Heart left ventricle (tissue), 16 donors: Measurements from ENCODE around the gene U2AF1L4. TPM values are rescaled to one million over a fixed set of nuclear protein-coding genes. Genes with fewer than 3 reads are reported as not detected.

Experiments used
- ATAC-seq, 4 donors: fragments of 200-7000 bp; cut with Tn5 transposase; one replicate each; pipeline ENCODE4 v1.9.1; 2020 to 2022; ENCODE audit warnings: moderate library complexity in 4 of 4, mild to moderate bottlenecking in 3 of 4, moderate number of reproducible peaks in 1 of 4
- DNase-seq, 5 donors: peaks; one replicate each; pipeline ENCODE4 v3.0.0-alpha.2; 2020
- H3K27ac ChIP-seq, 12 donors: fragments of 200-600 bp; sonication (generic) in 4 of 12; one replicate each; pipeline versions ENCODE4 v1.5.0 to v1.8.0; 2016 to 2022; ENCODE audit warnings: mild to moderate bottlenecking in 2 of 12
- H3K27me3 ChIP-seq, 9 donors: fragments of 200-600 bp; sonication (generic) in 2 of 9; one replicate each; pipeline versions ENCODE4 v1.5.1 to v1.8.0; 2016 to 2022; ENCODE audit warnings: mild to moderate bottlenecking in 3 of 9
- H3K36me3 ChIP-seq, 9 donors: fragments of 200-600 bp; sonication (generic) in 2 of 9; one replicate each; pipeline versions ENCODE4 v1.5.0 to v1.8.0; 2018 to 2022; ENCODE audit warnings: mild to moderate bottlenecking in 2 of 9
- H3K4me1 ChIP-seq, 12 donors: fragments of 200-600 bp; sonication (generic) in 4 of 12; one replicate each; pipeline versions ENCODE4 v1.5.0 to v1.8.0; 2016 to 2022; ENCODE audit warnings: mild to moderate bottlenecking in 3 of 12
- H3K4me3 ChIP-seq, 12 donors: fragments of 200-600 bp; sonication (generic) in 4 of 12; one replicate each; pipeline versions ENCODE4 v1.5.0 to v1.8.0; 2017 to 2022; ENCODE audit warnings: mild to moderate bottlenecking in 9 of 12, moderate library complexity in 4 of 12
- H3K9me3 ChIP-seq, 12 donors: fragments of 200-600 bp; sonication (generic) in 4 of 12; one replicate each; pipeline versions ENCODE4 v1.5.0 to v1.8.0; 2016 to 2022; ENCODE audit warnings: mild to moderate bottlenecking in 1 of 12
- CTCF ChIP-seq, 12 donors: fragments of 200-600 bp; sonication (generic) in 4 of 12; IDR thresholded peaks; one replicate each; pipeline versions ENCODE4 v1.5.0 to v1.8.0; 2018 to 2022; ENCODE audit warnings: antibody characterized with exemption in 12 of 12, mild to moderate bottlenecking in 5 of 12
- POLR2A ChIP-seq, 2 donors: fragments of 450-650 bp; IDR thresholded peaks; one replicate each; pipeline ENCODE4 v1.6.1; 2017; ENCODE audit warnings: antibody characterized with exemption in 2 of 2, mild to moderate bottlenecking in 2 of 2, moderate library complexity in 2 of 2
- WGBS, 4 donors: extraction: QIAGEN DNeasy Blood & Tissue Kit in 2 of 4; methylation state at CpG; one replicate each; pipeline versions ENCODE4 v1.1.5 to v1.1.7; 2013 to 2018; 5-methylcytosine and 5-hydroxymethylcytosine counted together
- intact Hi-C, 10 donors: fragments of 100-400 bp; cut with DNase I; formaldehyde crosslinking; loops; one replicate each; pipeline versions ENCODE4 v1.11.1 to v1.14.2; 2022
- polyA plus RNA-seq, 2 donors: library from polyadenylated mRNA; stranded (reverse); fragments of 200-250 nt; gene quantifications; one replicate each; pipeline ENCODE4 v1.2.3, GENCODE V29; 2013
- total RNA-seq, 9 donors: library from RNA; depleted of rRNA in 2 of 9; stranded (reverse); fragments of >200 nt in 2 of 9; fragmentation: NEBNext Ultra II Directional in 3 of 9; extraction: Animal tissue kit (Norgen Biotek cat#: 25700) in 3 of 9; gene quantifications; one replicate each; pipeline versions ENCODE4 v1.1.0 to v1.2.4, GENCODE V29; 2016 to 2023
- donor health status: ischemic (EF 13 %, LVEDD 7.1; RV severe dilation, severe dysfunction).
- donor health status: healthy with polysubstance abuse.
- donor health status: DM: no; HTN: yes; CAD: no.
- donor health status: DM: no; HTN: no; CAD: no.
- donor health status: ischemic (EF 25% LVEDD 6.9; RV normal size, moderate dysfunction).
- donor health status: ischemic (EF 25% LVEDD 5.7; RV mildly dilated, moderate dysfunction).
- donor health status: healthy.
- donor health status: DM: yes; HTN: yes; CAD: no.
- donor health status: ischemic (EF 35%, LVEDD 5.7; RV mildly dilated, moderate dysfunction).
- donor health status: nonischemic (EF 11% LVEDD 7.7; RV severe dilation, severe dysfunction).
- donor health status: DM: yes; HTN: yes; CAD: no.
- donor health status: PGD.
- donor health status: ischemic (EF 29% LVEDD 5.4; RV normal size, mild dysfunction).
- donor health status: nonischemic (EF 23%, LVEDD 6.1; RV moderate dilation, normal function).

U2AF1L4 gene
- total and polyA plus RNA-seq, 11 donors, result 7.2 to 32.8 (median 20.9) TPM

GRCh38 chr19:35789978-35790944 is 45.0 kb upstream of the U2AF1L4 start:
- intact Hi-C loops, result loop anchor here in 1 of 10 donors (10.0 kb wide), 1 partner anchor 85 kb away; no protein-coding TSS in a partner anchor
- no peak overlapping the region for H3K27ac ChIP-seq
- peaks cover 0 to 2% (median 0%) of the 10 kb centered on the region in 9 donors for H3K36me3 ChIP-seq
- H3K27me3 ChIP-seq, result peaks cover 0 to 4% (median 0%) of the 10 kb centered on the region in 9 donors
- H3K4me3 ChIP-seq, result no peak overlapping the region
- TF ChIP-seq CTCF (IDR thresholded peaks at IDR 0.05), result no peak
- H3K4me1 ChIP-seq, result no peaks in the 10 kb centered on the region
- no peaks in the 10 kb centered on the region for H3K9me3 ChIP-seq
- WGBS, 4 donors, result 82 to 91% (median 87%) methylated on average over 7 to 19 of the region's 19 CpGs
- peak in 1 of 4 donors; percentile 15 for ATAC-seq
- no peak for DNase-seq

GRCh38 chr19:35789195-35789977 is 44.2 kb upstream of the U2AF1L4 start:
- Histone ChIP-seq H3K27me3 (no peaks in the 10 kb centered on the region), H3K4me1 (no peaks in the 10 kb centered on the region), H3K36me3 (peaks cover 0 to 8% (median 0%) of the 10 kb centered on the region in 9 donors), H3K27ac (no peak overlapping the region), H3K9me3 (no peaks in the 10 kb centered on the region), H3K4me3 (no peak overlapping the region)
- intact Hi-C loops, result loop anchor here in 1 of 10 donors (10.0 kb wide), 1 partner anchor 85 kb away; no protein-coding TSS in a partner anchor
- WGBS, 4 donors, result 82 to 91% (median 86%) methylated on average over 6 to 11 of the region's 11 CpGs
- no peak for TF ChIP-seq POLR2A (IDR thresholded peaks at IDR 0.05)
- TF ChIP-seq CTCF (IDR thresholded peaks at IDR 0.05), result no peak
- no peak for DNase-seq
- ATAC-seq, result no peak

- no peak for TF ChIP-seq POLR2A (IDR thresholded peaks at IDR 0.05)
- no peak for TF ChIP-seq CTCF (IDR thresholded peaks at IDR 0.05)
- peaks cover 0 to 8% (median 0%) of the 10 kb centered on the region in 9 donors for H3K36me3 ChIP-seq
- DNase-seq, result no peak
- intact Hi-C loops, result loop anchor here in 1 of 10 donors (10.0 kb wide), 1 partner anchor 86 kb away; no protein-coding TSS in a partner anchor
- no peaks in the 10 kb centered on the region for H3K9me3 ChIP-seq
- no peak overlapping the region for H3K4me3 ChIP-seq
- ATAC-seq, result no peak
- WGBS, 4 donors, result 82 to 87% (median 84%) methylated on average over 12 of the region's 12 CpGs
- no peak overlapping the region for H3K27ac ChIP-seq
- no peaks in the 10 kb centered on the region for H3K27me3 ChIP-seq
- H3K4me1 ChIP-seq, result no peaks in the 10 kb centered on the region
Observed at GRCh38 chr19:35788205-35788960, 43.2 kb upstream of the U2AF1L4 start.
